SHP77 (cell line): ENCODE data around the gene TERB2.
"Not testable (repeated sequence)": the region's sequence is repeated elsewhere in the genome, so short reads cannot be mapped to it uniquely, and the experiment has no call there.

ENCODE experiments used
- DNase-seq, 2 experiments: peaks; one replicate each; lab custom pipeline; 2025; lab: John Stamatoyannopoulos, UW

Gene TERB2, protein sequence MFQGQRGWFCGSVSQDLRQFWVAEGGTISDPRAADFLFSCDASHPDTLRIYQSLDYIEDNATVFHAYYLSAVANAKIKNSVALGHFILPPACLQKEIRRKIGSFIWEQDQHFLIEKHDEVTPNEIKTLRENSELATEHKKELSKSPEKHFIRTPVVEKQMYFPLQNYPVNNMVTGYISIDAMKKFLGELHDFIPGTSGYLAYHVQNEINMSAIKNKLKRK

DNA sequence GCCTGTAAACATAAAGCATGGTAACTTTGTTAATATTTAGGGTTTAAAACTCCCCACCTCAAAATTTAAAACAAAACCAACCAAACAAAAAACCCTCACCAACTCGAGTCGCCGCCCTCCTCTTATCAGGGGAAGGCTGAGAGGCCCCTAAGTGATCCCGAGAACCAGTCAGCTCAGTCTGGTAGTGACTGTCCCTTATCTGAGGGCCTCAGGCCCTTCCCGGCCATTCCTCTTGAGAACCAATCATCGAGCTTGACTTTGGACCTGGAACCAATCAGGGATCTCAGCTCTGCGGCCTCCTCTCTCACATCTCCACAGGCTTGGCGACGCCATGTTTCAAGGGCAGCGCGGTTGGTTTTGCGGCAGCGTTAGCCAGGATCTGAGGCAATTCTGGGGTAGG lies at the start of gene TERB2:
Gene TERB2 (plus strand): TSS at position 300 of the 400 bp plus-strand sequence. CDS start 32 bp downstream, at position 332.
- DNase-seq = no peak

GRCh38 chr15:44909423-44909822 lies 47.1 kb upstream of the TERB2 start:
- DNase-seq = no peak

GRCh38 chr15:44910981-44911625 lies 45.4 kb upstream of the TERB2 start:
- DNase-seq = no peak

GRCh38 chr15:44912186-44912585 lies 44.3 kb upstream of the TERB2 start:
- DNase-seq = not testable (repeated sequence)

DNA sequence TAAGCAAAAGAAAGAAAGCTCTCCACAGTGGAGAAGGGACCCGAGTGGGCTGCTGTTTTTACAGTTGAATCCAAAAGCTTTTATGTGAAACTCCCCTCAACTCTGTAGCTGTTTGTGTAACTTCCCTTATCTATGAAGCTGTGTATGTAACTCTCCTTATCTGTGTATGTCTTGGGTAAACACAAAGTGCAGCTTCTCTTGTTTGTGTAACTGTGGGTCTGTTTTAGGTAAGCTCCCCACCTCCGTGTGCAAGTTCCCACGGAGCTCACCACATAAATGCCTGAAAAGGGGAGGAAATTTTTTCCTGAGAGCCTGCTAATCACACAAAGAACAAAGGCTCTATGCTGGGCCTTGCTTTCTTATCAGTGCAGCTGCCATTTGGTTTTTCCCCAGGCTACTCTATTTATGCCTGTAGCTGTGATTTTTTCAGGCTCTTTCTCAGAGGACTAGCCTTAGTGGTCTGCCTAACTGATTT lies 43.5 kb upstream of the TERB2 start:
- DNase-seq = not testable (repeated sequence)

- DNase-seq = no peak
Measured at GRCh38 chr15:44918136-44918535, 38.4 kb upstream of the TERB2 start.

GRCh38 chr15:44928658-44929057 lies 27.8 kb upstream of the TERB2 start:
- not testable (repeated sequence) for DNase-seq

- DNase-seq = not testable (repeated sequence)
Measured at GRCh38 chr15:44930283-44930682, 26.2 kb upstream of the TERB2 start.

GRCh38 chr15:44958302-44958701 lies 1.8 kb downstream of the TERB2 start:
- not testable (repeated sequence) for DNase-seq

DNA sequence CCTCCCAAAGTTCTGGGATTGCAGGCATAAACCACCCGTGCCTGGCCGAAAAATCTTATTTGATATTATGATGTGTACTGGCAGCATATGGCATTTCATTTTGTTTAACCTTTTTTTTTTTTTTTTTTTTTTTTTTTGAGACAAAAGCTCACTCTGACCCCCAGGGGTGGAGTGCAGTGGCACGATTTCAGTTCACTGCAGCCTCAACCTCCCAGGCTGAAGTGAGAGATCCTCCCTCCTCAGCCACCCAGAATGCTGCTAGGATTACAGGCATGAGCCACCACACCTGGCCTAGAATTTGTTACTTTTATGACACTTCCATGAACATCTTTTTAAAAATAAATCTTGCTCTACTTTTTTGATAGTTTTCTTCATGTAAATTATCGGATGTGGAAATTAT lies 12.0 kb downstream of the TERB2 start:
- no peak for DNase-seq

DNA sequence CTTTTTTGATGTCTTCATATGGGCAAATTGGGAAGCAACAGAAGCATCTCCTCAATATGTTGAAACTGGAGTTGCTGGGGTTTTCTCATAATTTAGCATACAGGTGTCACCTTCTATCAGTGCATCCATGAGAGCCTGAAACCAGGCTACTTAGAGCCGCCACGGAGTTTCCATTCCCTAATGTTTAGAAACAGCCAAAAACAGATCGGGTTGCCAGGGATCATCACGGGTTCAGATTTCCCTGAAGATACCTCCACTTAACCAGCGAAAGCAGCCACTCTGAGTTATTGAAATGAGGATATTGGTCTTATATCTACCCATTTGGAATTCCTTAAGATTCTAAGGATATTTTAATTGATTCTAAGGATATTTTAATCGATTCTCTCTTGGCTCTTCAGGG lies 14.5 kb downstream of the TERB2 start:
- DNase-seq = peak in 1 of 2 experiments; percentile 28

DNA sequence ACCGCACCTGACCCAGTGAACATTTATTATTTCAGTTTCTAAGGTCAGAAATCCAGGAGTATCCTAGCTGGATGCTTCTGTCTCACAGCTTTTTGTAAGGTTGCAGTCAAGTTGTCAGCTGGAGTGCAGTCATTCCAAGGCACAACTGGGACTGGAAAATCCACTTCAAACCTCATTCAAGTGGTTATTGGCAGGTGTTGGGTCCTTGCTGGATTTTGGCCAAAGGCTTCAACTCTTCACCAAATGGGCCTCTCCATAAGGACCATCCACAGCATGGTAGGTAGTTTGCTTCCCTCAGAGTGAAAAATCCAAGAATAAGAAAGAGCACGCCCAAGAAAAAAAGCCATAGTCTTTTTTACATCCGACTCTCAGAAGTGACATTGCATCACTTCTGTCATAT lies 19.7 kb downstream of the TERB2 start:
- DNase-seq = not testable (repeated sequence)

DNA sequence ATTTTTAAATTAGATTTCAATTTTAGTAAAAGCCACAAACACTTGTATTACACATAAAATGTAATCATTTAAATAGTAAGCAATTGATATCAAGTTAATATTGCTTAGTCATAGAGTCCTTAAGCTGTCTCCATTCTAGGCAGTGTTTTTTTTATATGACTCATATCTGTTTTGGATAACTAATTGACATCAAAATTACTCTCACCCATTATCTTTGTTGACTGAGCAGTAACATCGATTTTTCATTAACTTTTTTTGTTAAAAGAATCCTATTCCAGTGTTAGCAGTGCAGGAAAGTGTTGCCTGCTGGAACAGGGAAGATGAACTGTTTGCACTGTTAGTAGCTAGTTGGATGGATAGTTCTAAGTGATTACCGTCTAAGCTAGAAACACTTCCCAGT lies 21.3 kb downstream of the TERB2 start:
- DNase-seq = not testable (repeated sequence)

DNA sequence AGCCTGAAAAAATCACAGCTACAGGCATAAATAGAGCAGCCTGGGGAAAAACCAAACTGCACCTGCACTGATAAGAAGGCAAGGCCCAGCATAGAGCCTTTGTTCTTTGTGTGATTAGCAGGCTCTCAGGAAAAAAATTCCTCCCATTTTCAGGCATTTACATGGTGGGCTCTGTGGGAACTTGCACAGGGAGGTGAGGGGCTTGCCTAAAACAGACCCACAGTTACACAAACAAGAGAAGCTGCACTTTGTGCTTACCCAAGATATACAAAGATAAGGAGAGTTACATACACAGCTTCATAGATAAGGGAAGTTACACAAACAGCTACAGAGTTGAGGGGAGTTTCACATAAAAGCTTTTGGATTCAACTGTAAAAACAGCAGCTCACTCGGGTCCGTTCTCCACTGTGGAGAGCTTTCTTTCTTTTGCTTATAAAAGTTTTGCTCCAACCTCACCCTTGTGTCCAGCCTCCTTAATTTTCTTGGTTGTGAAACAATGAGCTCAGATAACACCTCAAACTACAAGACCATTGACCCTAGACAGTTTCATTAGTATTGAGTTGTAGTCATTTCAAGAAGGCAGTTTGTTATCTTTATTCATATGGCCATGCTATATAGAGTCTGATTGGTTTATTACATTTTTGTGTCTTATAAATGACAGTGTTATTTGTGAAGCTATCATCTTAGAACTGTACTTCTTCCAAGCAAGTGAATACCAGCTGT lies 23.3 kb downstream of the TERB2 start:
- DNase-seq = not testable (repeated sequence)

DNA sequence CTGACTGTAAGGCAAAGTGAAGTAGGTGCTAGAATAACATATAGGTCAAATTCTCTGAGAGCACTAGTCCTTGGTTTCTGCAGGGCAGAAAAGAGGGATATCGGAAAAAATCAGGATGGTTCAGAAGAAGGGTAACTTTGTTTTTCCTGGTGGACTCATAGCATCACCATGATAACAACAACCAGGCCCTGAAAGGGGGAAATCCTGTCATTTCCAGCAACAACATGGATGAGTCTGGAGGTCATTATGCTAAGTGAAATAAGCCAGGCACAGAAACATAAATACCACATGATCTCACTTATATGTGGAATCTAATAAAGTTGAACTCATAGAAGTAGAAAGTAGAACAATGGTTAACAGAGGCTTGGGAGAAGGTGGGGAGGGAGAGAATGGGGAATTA lies 27.7 kb downstream of the TERB2 start:
- not testable (repeated sequence) for DNase-seq

- not testable (repeated sequence) for DNase-seq
Measured at GRCh38 chr15:44986346-44987055, 30.0 kb downstream of the TERB2 start.

DNA sequence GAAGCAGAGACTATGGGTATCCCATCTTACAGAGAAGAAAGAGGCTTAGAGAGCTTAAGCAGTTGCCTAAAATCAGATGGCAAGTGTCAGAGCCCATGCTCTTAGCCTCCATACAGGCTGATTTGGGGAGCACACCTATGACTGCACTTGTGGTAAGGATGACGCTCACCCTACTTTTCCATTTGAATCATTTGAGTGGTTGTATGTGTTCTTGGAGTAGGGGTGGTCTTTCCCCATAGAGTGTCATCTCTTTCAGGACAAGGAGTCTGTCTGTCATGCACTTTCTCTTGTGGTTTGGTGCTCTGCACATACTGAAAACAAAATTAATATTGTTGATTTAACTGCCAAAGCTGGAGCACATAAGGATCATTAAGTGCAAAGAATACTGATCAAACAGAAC lies 31.2 kb downstream of the TERB2 start:
- DNase-seq = not testable (repeated sequence)

GRCh38 chr15:44988184-44988869 lies 31.8 kb downstream of the TERB2 start:
- not testable (repeated sequence) for DNase-seq

GRCh38 chr15:44988870-44989219 lies 32.4 kb downstream of the TERB2 start:
- not testable (repeated sequence) for DNase-seq

DNA sequence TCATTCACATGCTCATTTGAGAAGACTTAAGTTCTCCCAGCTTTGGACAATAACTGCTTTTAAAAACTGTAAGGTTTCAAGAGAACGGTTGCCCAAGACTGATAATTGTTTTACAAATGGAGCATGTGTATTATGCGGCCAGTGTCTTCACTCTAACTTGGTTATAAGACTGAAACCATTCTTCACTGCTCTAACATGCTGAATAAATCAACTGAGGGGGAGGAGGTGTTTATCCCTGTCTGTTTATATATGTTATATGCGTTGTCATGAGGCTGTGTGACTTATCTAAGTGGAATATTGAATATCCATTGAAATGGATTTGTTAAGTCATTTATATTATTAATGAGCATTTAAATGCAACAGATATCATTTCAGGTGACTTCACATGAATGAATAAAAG lies 41.1 kb downstream of the TERB2 start:
- DNase-seq = not testable (repeated sequence)

DNA sequence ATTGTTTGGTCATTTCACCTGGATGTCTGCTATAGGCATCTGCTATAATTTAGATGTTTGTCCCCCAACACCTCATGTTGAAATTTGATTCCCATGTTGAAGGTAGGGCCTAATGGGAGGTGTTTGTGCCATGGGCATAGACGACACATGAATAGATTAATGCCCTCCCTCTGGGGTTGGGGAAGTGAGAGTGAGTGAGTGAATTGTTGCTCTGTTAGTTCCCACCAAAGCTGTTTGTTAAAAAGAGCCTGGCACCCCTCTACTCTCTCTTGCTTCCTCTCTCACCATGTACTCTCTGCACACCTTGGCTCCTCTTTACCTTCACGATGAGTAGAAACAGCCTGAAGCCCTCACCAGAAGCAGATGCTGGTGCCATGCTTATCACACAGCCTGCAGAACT lies 42.6 kb downstream of the TERB2 start:
- DNase-seq = no peak

- DNase-seq = not testable (repeated sequence)
Measured at GRCh38 chr15:45001180-45001579, 44.7 kb downstream of the TERB2 start.
